Naive thymus-derived CD8-positive, alpha-beta T cell (primary cell): Measurements from ENCODE around the gene OSBPL6. TPM values are rescaled to one million over a fixed set of nuclear protein-coding genes. Genes with fewer than 3 reads are reported as not detected.

Experiments used
- ATAC-seq, 2 donors: fragments of 150-1000 bp; cut with Tn5 transposase in 1 of 2; sonication (Bioruptor Pico), chemical (Tn5 transposase) in 1 of 2; 1 replicate in 1 of 2; 2 replicates in 1 of 2; pipeline ENCODE4 v1.10.0; 2021; ENCODE audit warnings: mild to moderate bottlenecking in 2 of 2, moderate library complexity in 2 of 2
- POLR2A ChIA-PET: fragments of 350-600 bp; sonication (Branson Sonifier 250); formaldehyde crosslinking; loops from one replicate; lab custom pipeline; 2021; ENCODE audit warnings: antibody characterized with exemption; lab: Charles Lee
- DNase-seq, 10 donors: peaks; one replicate each; pipeline versions ENCODE4 v3.0.0 to v3.0.0-alpha.2; 2020 to 2022
- H3K27ac Mint-ChIP-seq, 10 donors: one replicate each; pipeline ENCODE4 v1.8.0; 2020 to 2022; ENCODE audit warnings: mild to moderate bottlenecking in 10 of 10, mixed read lengths in 10 of 10, moderate library complexity in 4 of 10, inconsistent platforms in 1 of 10
- H3K27me3 Mint-ChIP-seq, 5 donors: one replicate each; pipeline ENCODE4 v1.8.0; 2021 to 2022; ENCODE audit warnings: mixed read lengths in 5 of 5
- H3K36me3 Mint-ChIP-seq, 3 donors: one replicate each; pipeline ENCODE4 v1.8.0; 2020 to 2022; ENCODE audit warnings: mixed read lengths in 3 of 3, mild to moderate bottlenecking in 2 of 3, inconsistent platforms in 1 of 3
- H3K4me1 Mint-ChIP-seq, 4 donors: one replicate each; pipeline ENCODE4 v1.8.0; 2021 to 2022; ENCODE audit warnings: mixed read lengths in 4 of 4
- H3K4me3 Mint-ChIP-seq, 10 donors: one replicate each; pipeline ENCODE4 v1.8.0; 2020 to 2022; ENCODE audit warnings: mild to moderate bottlenecking in 10 of 10, mixed read lengths in 10 of 10, moderate library complexity in 6 of 10, inconsistent platforms in 1 of 10
- H3K9me3 Mint-ChIP-seq, 9 donors: one replicate each; pipeline ENCODE4 v1.8.0; 2020 to 2022; ENCODE audit warnings: mixed read lengths in 9 of 9, mild to moderate bottlenecking in 3 of 9, inconsistent platforms in 1 of 9, moderate library complexity in 1 of 9
- polyA plus RNA-seq, 3 donors: library from polyadenylated mRNA; unstranded; fragments of 300-500 nt; fragmentation: Illumina TruSeq; gene quantifications; one replicate each; pipeline ENCODE4 v1.2.3, GENCODE V29; 2021
- total RNA-seq, 8 experiments: library from RNA in 2 of 8; stranded (reverse) in 2 of 8; gene quantifications; one replicate each; pipeline ENCODE4 v1.2.3 and lab custom pipeline; 2021 to 2026

Gene OSBPL6
- total and polyA plus RNA-seq, 5 experiments from 2014 or later = 0.16 to 0.67 TPM; not detected in 3

DNA sequence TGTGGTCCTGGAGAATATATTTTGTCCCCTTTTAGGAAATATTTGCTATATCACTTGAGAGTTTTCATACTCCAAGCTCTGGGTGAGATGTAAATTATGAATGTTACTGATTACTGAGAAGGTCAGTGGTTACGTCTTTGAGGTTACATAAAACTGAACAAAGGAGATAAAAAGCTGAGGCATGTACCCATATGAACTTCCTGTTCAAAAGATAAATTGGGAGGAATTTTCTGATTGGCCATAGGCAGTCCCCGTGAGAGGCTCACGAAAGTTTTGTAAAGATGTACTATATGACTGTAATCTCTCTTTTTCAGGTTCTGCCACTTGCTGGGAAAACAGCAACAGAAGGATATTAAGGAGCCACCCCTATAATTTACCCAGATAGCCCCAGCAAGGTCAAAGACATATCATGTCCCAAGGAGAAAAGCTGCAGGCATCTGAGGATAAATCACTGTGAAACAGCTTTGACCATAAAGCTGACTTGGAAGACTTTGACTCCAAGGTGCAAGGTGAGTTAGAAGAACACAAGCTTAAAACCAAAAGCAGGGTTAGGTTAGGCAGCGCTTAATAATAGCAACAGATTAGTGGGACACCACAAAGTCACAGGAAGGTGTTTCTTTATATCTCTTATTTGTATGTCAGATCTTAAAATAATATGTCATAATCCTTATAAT lies 90.4 kb downstream of the OSBPL6 start:
- no peak overlapping the region for H3K4me3 Mint-ChIP-seq
- H3K9me3 Mint-ChIP-seq = no peaks in the 10 kb centered on the region
- no peak for ATAC-seq
- peaks cover 6 to 15% (median 10%) of the 10 kb centered on the region in 5 donors for H3K27me3 Mint-ChIP-seq
- H3K4me1 Mint-ChIP-seq = no peaks in the 10 kb centered on the region
- no peak overlapping the region for H3K27ac Mint-ChIP-seq
- DNase-seq = no peak
- POLR2A ChIA-PET = no interaction called here
- no peaks in the 10 kb centered on the region for H3K36me3 Mint-ChIP-seq

DNA sequence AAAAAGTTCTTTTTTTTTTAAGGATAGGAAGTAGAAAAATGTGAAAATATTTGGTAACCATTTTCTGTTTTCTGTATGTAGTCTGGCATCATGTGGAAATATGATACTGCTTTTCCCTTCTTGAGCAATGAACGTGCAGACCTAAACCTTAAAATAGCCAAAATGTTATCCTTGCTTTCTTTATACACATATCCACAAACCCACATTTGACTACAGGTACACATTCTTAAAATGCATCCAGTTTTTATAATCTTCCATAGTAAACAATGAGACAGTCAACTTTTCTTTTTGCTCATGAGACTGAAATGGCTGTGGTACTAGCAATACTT lies 90.9 kb downstream of the OSBPL6 start:
- ATAC-seq (no peak), DNase-seq (no peak)
- H3K4me3 Mint-ChIP-seq = no peak overlapping the region
- H3K4me1 Mint-ChIP-seq = no peaks in the 10 kb centered on the region
- H3K27ac Mint-ChIP-seq = no peak overlapping the region
- H3K27me3 Mint-ChIP-seq = peaks cover 6 to 15% (median 11%) of the 10 kb centered on the region in 5 donors
- H3K9me3 Mint-ChIP-seq = no peaks in the 10 kb centered on the region
- no peaks in the 10 kb centered on the region for H3K36me3 Mint-ChIP-seq
- POLR2A ChIA-PET = no interaction called here

DNA sequence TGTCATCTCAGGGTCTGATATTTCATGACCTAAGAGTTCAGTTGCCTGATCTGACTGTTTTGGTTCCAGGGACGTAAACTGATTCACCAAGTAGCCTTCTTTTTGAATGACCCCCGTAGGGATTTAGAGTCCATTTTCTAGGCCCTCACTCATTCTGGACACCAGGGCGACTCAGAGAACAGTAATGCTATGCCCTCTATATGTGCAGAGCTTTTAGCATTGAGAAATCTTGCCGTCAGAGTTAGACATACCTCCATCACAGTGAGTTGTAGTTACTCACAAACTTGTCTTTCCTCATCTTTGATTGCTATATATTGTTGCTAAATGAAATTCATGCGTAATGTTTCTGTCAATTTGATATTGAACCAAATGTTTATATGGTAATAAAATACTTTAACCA lies 92.3 kb downstream of the OSBPL6 start:
- POLR2A ChIA-PET = no interaction called here
- peaks cover 0 to 2% (median 0%) of the 10 kb centered on the region in 9 donors for H3K9me3 Mint-ChIP-seq
- peaks cover 5 to 13% (median 8%) of the 10 kb centered on the region in 5 donors for H3K27me3 Mint-ChIP-seq
- no peak overlapping the region for H3K27ac Mint-ChIP-seq
- H3K4me1 Mint-ChIP-seq = no peaks in the 10 kb centered on the region
- no peaks in the 10 kb centered on the region for H3K36me3 Mint-ChIP-seq
- ATAC-seq = no peak
- no peak for DNase-seq
- H3K4me3 Mint-ChIP-seq = no peak overlapping the region

GRCh38 chr2:178287652-178288344 lies 93.5 kb downstream of the OSBPL6 start:
- Mint-ChIP-seq H3K27ac (no peak overlapping the region), H3K9me3 (peaks cover 0 to 2% (median 0%) of the 10 kb centered on the region in 9 donors), H3K36me3 (no peaks in the 10 kb centered on the region), H3K27me3 (peaks cover 5 to 16% (median 12%) of the 10 kb centered on the region in 5 donors), H3K4me1 (no peaks in the 10 kb centered on the region), H3K4me3 (no peak overlapping the region)
- POLR2A ChIA-PET = no interaction called here
- DNase-seq = no peak
- no peak for ATAC-seq

GRCh38 chr2:178291703-178292102 lies 97.4 kb downstream of the OSBPL6 start:
- Mint-ChIP-seq H3K4me3 (no peak overlapping the region), H3K36me3 (no peaks in the 10 kb centered on the region), H3K27ac (no peak overlapping the region), H3K27me3 (peaks cover 11 to 28% (median 17%) of the 10 kb centered on the region in 5 donors), H3K4me1 (no peaks in the 10 kb centered on the region), H3K9me3 (peaks cover 0 to 2% (median 0%) of the 10 kb centered on the region in 9 donors)
- POLR2A ChIA-PET = no interaction called here
- DNase-seq (no peak), ATAC-seq (no peak)

GRCh38 chr2:178292586-178292985 lies 98.3 kb downstream of the OSBPL6 start:
- POLR2A ChIA-PET = no interaction called here
- Mint-ChIP-seq H3K9me3 (peaks cover 0 to 2% (median 0%) of the 10 kb centered on the region in 9 donors), H3K27me3 (peaks cover 11 to 29% (median 20%) of the 10 kb centered on the region in 5 donors), H3K36me3 (no peaks in the 10 kb centered on the region), H3K27ac (no peak overlapping the region), H3K4me1 (no peaks in the 10 kb centered on the region), H3K4me3 (no peak overlapping the region)
- ATAC-seq = no peak
- no peak for DNase-seq

GRCh38 chr2:178295115-178295514 lies 100.8 kb downstream of the OSBPL6 start:
- ATAC-seq (no peak), DNase-seq (no peak)
- H3K9me3 Mint-ChIP-seq = peaks cover 0 to 2% (median 0%) of the 10 kb centered on the region in 9 donors
- POLR2A ChIA-PET = no interaction called here
- no peak overlapping the region for H3K4me3 Mint-ChIP-seq
- no peaks in the 10 kb centered on the region for H3K4me1 Mint-ChIP-seq
- H3K27me3 Mint-ChIP-seq = peaks cover 15 to 37% (median 22%) of the 10 kb centered on the region in 5 donors
- no peak overlapping the region for H3K27ac Mint-ChIP-seq
- no peaks in the 10 kb centered on the region for H3K36me3 Mint-ChIP-seq

GRCh38 chr2:178295906-178296305 lies 101.6 kb downstream of the OSBPL6 start:
- H3K27ac Mint-ChIP-seq = no peak overlapping the region

GRCh38 chr2:178296394-178297090 lies 102.2 kb downstream of the OSBPL6 start:
- Mint-ChIP-seq H3K36me3 (no peaks in the 10 kb centered on the region), H3K27ac (no peak overlapping the region), H3K4me1 (no peaks in the 10 kb centered on the region), H3K27me3 (peaks cover 15 to 34% (median 24%) of the 10 kb centered on the region in 5 donors), H3K4me3 (no peak overlapping the region), H3K9me3 (no peaks in the 10 kb centered on the region)
- POLR2A ChIA-PET = no interaction called here
- no peak for ATAC-seq
- DNase-seq = no peak

More at GRCh38 chr2:178295906-178296305, 101.6 kb downstream of the OSBPL6 start:
- Mint-ChIP-seq H3K4me3 (no peak overlapping the region), H3K36me3 (no peaks in the 10 kb centered on the region), H3K4me1 (no peaks in the 10 kb centered on the region), H3K27me3 (peaks cover 15 to 37% (median 24%) of the 10 kb centered on the region in 5 donors), H3K9me3 (peaks cover 0 to 2% (median 0%) of the 10 kb centered on the region in 9 donors)
- POLR2A ChIA-PET = no interaction called here
- no peak for DNase-seq
- ATAC-seq = no peak

GRCh38 chr2:178297091-178297411 lies 102.7 kb downstream of the OSBPL6 start:
- ATAC-seq (no peak), DNase-seq (no peak)
- no peak overlapping the region for H3K4me3 Mint-ChIP-seq
- no peak overlapping the region for H3K27ac Mint-ChIP-seq
- H3K27me3 Mint-ChIP-seq = peaks cover 10 to 29% (median 24%) of the 10 kb centered on the region in 5 donors
- no peaks in the 10 kb centered on the region for H3K4me1 Mint-ChIP-seq
- POLR2A ChIA-PET = no interaction called here
- H3K9me3 Mint-ChIP-seq = no peaks in the 10 kb centered on the region
- H3K36me3 Mint-ChIP-seq = no peaks in the 10 kb centered on the region

- no peak overlapping the region for H3K4me3 Mint-ChIP-seq
- POLR2A ChIA-PET = no interaction called here
- H3K27me3 Mint-ChIP-seq = peaks cover 6 to 20% (median 19%) of the 10 kb centered on the region in 5 donors
- no peak for ATAC-seq
- DNase-seq = no peak
- H3K9me3 Mint-ChIP-seq = no peaks in the 10 kb centered on the region
- H3K4me1 Mint-ChIP-seq = no peaks in the 10 kb centered on the region
- H3K27ac Mint-ChIP-seq = no peak overlapping the region
- H3K36me3 Mint-ChIP-seq = no peaks in the 10 kb centered on the region
Observed at GRCh38 chr2:178298785-178299212, 104.5 kb downstream of the OSBPL6 start.

DNA sequence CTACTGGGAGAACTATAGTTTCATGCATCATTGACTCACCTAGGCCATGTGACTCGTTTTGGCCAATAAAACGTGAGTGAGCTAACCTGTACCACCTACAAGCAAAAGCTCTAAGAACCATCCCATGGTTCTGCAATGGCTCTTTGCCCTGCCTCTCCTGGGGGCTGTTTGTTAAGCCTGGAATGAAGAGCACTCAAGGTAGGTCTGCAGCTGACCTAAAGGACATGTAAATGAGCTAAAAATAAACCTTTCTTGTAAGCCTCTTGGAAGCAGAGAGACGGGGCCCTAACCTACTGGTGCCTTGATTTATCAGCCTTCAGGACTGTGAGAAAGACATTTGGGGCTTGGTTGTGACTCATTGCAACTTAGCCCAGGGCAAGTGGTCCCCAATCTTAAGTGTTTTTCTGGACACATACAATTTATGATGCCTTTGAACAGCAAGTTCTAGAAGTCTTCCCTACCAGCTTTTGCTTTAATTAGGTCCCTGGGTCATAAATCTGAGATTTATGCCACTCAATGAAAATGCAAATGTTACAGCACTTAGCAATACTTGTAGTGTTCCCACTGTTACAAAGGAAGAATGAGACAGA lies 107.4 kb downstream of the OSBPL6 start:
- no peak for DNase-seq
- Mint-ChIP-seq H3K36me3 (no peaks in the 10 kb centered on the region), H3K27ac (no peak overlapping the region), H3K9me3 (no peaks in the 10 kb centered on the region), H3K27me3 (peaks cover 2 to 12% (median 9%) of the 10 kb centered on the region in 5 donors), H3K4me1 (no peaks in the 10 kb centered on the region), H3K4me3 (no peak overlapping the region)
- POLR2A ChIA-PET = no interaction called here
- ATAC-seq = no peak

GRCh38 chr2:178304333-178304732 lies 110.0 kb downstream of the OSBPL6 start:
- POLR2A ChIA-PET = no interaction called here
- Mint-ChIP-seq H3K27ac (no peak overlapping the region), H3K36me3 (no peaks in the 10 kb centered on the region), H3K4me3 (no peak overlapping the region), H3K9me3 (no peaks in the 10 kb centered on the region), H3K4me1 (no peaks in the 10 kb centered on the region), H3K27me3 (peaks cover 0 to 24% (median 12%) of the 10 kb centered on the region in 5 donors)
- no peak for ATAC-seq
- no peak for DNase-seq
